HCT116 (cell line): ENCODE measurements around the gene CHRNG. TPM values are rescaled to one million over a fixed set of nuclear protein-coding genes. Genes with fewer than 3 reads are reported as not detected.

Source experiments
- ATAC-seq: fragments of 200-7000 bp; cut with Tn5 transposase; 2 replicates; pipeline ENCODE4 v1.9.1; 2020; ENCODE audit warnings: mild to moderate bottlenecking, moderate library complexity
- BruUV-seq: library from RNA; stranded (reverse); fragments of 400-500 nt; replicated peaks from 2 replicates; lab custom pipeline; 2021; lab: Mats Ljungman, UMichigan
- CTCF ChIA-PET: fragments of 300-600 bp; sonication (Branson Sonifier 250); formaldehyde crosslinking; loops from one replicate; lab custom pipeline; 2021; ENCODE audit warnings: antibody characterized with exemption; lab: Charles Lee
- POLR2A ChIA-PET: fragments of 300-600, 350-600 bp; sonication (Branson Sonifier 250); formaldehyde crosslinking; loops from one replicate; lab custom pipeline; 2021; ENCODE audit warnings: antibody characterized with exemption; lab: Charles Lee
- RAD21 ChIA-PET, 2 experiments: fragments of 300-600 bp; sonication (Branson Sonifier 250); formaldehyde crosslinking; loops; one replicate each; lab custom pipeline; 2023; ENCODE audit warnings: low total read pairs in 2 of 2; ENCODE audit not compliant: uncharacterized antibody in 2 of 2, unreplicated experiment in 2 of 2, low non-redundant PET in 1 of 2; lab: Charles Lee
- DNase-seq: peaks from one replicate; pipeline ENCODE4 v3.0.0-alpha.2; 2010; ENCODE audit warnings: low read depth, low spot score
- H2AFZ ChIP-seq: fragments of 200-600 bp; shearing (Covaris generic), sonication (generic); 2 replicates; pipeline ENCODE4 v1.6.1; 2017; ENCODE audit warnings: low read depth, mixed run types, mixed read lengths, antibody characterized with exemption, low read length; ENCODE audit not compliant: poor library complexity, severe bottlenecking
- H3K27ac ChIP-seq: 2 replicates; pipeline ENCODE4 v1.5.1; 2012; ENCODE audit warnings: low read depth, low read length
- H3K27me3 ChIP-seq: fragments of 200-600 bp; sonication (generic); 2 replicates; pipeline ENCODE4 v1.6.1; 2016; ENCODE audit warnings: mixed run types, low read length, mixed read lengths; ENCODE audit not compliant: insufficient read depth
- H3K36me3 ChIP-seq, 2 experiments: fragments of 200-500 bp in 1 of 2; fragments of 200-600 bp in 1 of 2; sonication (Bioruptor generic) in 1 of 2; sonication (generic) in 1 of 2; 2 replicates each; pipeline versions ENCODE4 v1.5.1 to v1.6.1; 2014 to 2016; ENCODE audit warnings: low read length in 2 of 2, inconsistent platforms in 1 of 2, mixed read lengths in 1 of 2, mixed run types in 1 of 2; ENCODE audit not compliant: insufficient read depth in 2 of 2, control insufficient read depth in 1 of 2
- H3K4me1 ChIP-seq, 2 experiments: fragments of 200-600 bp in 1 of 2; sonication (generic) in 1 of 2; 2 replicates each; pipeline versions ENCODE4 v1.5.1 to v1.6.1; 2012 to 2017; ENCODE audit warnings: low read length in 2 of 2, inconsistent platforms in 1 of 2, mild to moderate bottlenecking in 1 of 2, mixed read lengths in 1 of 2, mixed run types in 1 of 2, moderate library complexity in 1 of 2; ENCODE audit not compliant: insufficient read depth in 2 of 2, control insufficient read depth in 1 of 2
- H3K4me2 ChIP-seq: fragments of 200-600 bp; sonication (generic); 2 replicates; pipeline ENCODE4 v1.6.1; 2017; ENCODE audit warnings: mixed run types, low read length, mixed read lengths
- H3K4me3 ChIP-seq, 2 experiments: fragments of 200-600 bp in 1 of 2; sonication (generic) in 1 of 2; replicated peaks in 1 of 2; 2 replicates each; pipeline ENCODE4 v1.5.1; 2011 to 2016; ENCODE audit warnings: low read length in 2 of 2, control low read depth in 1 of 2, low read depth in 1 of 2, mild to moderate bottlenecking in 1 of 2, mixed read lengths in 1 of 2, mixed run types in 1 of 2
- H3K79me2 ChIP-seq: fragments of 200-600 bp; sonication (generic); 2 replicates; pipeline ENCODE4 v1.6.1; 2017; ENCODE audit warnings: mild to moderate bottlenecking, mixed run types, low read length, moderate library complexity, mixed read lengths; ENCODE audit not compliant: insufficient read depth
- H3K9ac ChIP-seq: fragments of 200-600 bp; sonication (generic); 2 replicates; pipeline ENCODE4 v1.6.1; 2016; ENCODE audit warnings: low read length, mixed read lengths
- H3K9me2 ChIP-seq: fragments of 200-600 bp; sonication (generic), shearing (Covaris generic); 2 replicates; pipeline ENCODE4 v1.6.1; 2017; ENCODE audit warnings: mixed run types, mild to moderate bottlenecking, moderate library complexity; ENCODE audit not compliant: insufficient read depth
- H3K9me3 ChIP-seq, 2 experiments: fragments of 200-500 bp in 1 of 2; fragments of 200-600 bp in 1 of 2; sonication (Bioruptor generic) in 1 of 2; sonication (generic) in 1 of 2; 2 replicates each; pipeline ENCODE4 v1.6.1; 2014 to 2017; ENCODE audit warnings: low read length in 2 of 2, mixed read lengths in 2 of 2, inconsistent platforms in 1 of 2, low read depth in 1 of 2, mild to moderate bottlenecking in 1 of 2, mixed run types in 1 of 2, moderate library complexity in 1 of 2; ENCODE audit not compliant: control insufficient read depth in 1 of 2, insufficient read depth in 1 of 2
- H4K20me1 ChIP-seq: fragments of 200-600 bp; sonication (generic), shearing (Covaris generic); 2 replicates; pipeline ENCODE4 v1.6.1; 2017; ENCODE audit warnings: mixed run types, mild to moderate bottlenecking, moderate library complexity; ENCODE audit not compliant: insufficient read depth
- CEBPB ChIP-seq: IDR thresholded peaks from 2 replicates; pipeline ENCODE4 v1.6.1; 2012; ENCODE audit warnings: low read depth
- EGR1 ChIP-seq: IDR thresholded peaks from 2 replicates; pipeline ENCODE4 v1.6.1; 2012; ENCODE audit warnings: low read depth
- ELF1 ChIP-seq: IDR thresholded peaks from 2 replicates; pipeline ENCODE4 v1.6.1; 2012; ENCODE audit warnings: low read depth, borderline replicate concordance
- POLR2A ChIP-seq: IDR thresholded peaks from 2 replicates; pipeline ENCODE4 v1.7.0; 2011; ENCODE audit warnings: borderline replicate concordance; ENCODE audit not compliant: insufficient read depth, insufficient read length; ENCODE audit errors: extremely low read depth
- POLR2AphosphoS5 ChIP-seq: IDR thresholded peaks from 2 replicates; pipeline ENCODE4 v1.6.1; 2011; ENCODE audit warnings: mild to moderate bottlenecking, low read depth, low read length, moderate library complexity
- RAD21 ChIP-seq: IDR thresholded peaks from 2 replicates; pipeline ENCODE4 v1.6.1; 2012; ENCODE audit warnings: low read depth, mild to moderate bottlenecking
- SIN3A ChIP-seq: IDR thresholded peaks from 2 replicates; pipeline ENCODE4 v1.6.1; 2012; ENCODE audit warnings: low read depth
- SRF ChIP-seq: IDR thresholded peaks from 2 replicates; pipeline ENCODE4 v1.6.1; 2012; ENCODE audit warnings: low read depth
- TCF7L2 ChIP-seq: IDR thresholded peaks from 2 replicates; pipeline ENCODE4 v1.7.0; 2011; ENCODE audit warnings: borderline replicate concordance, inconsistent platforms; ENCODE audit not compliant: insufficient read depth, insufficient read length; ENCODE audit errors: extremely low read depth
- YY1 ChIP-seq: IDR thresholded peaks from 2 replicates; pipeline ENCODE4 v1.6.1; 2011; ENCODE audit warnings: low read length, low read depth, moderate library complexity, mild to moderate bottlenecking; ENCODE audit not compliant: insufficient replicate concordance; ENCODE audit errors: extremely low read depth
- ZFX ChIP-seq: fragments of 450-650 bp; IDR thresholded peaks from 2 replicates; pipeline ENCODE4 v1.6.1; 2017
- ZNF274 ChIP-seq: fragments of 200-500 bp; sonication (Bioruptor generic); IDR thresholded peaks from 2 replicates; pipeline ENCODE4 v1.6.1; 2014; ENCODE audit warnings: mild to moderate bottlenecking, low read depth, low read length, inconsistent platforms
- intact Hi-C: fragments of 100-400 bp; cut with micrococcal nuclease; formaldehyde crosslinking; loops from 2 replicates; pipeline ENCODE4 v1.10.0; 2022
- total RNA-seq: library from RNA; stranded (reverse); gene quantifications from one replicate; pipeline ENCODE4 v1.2.1, GENCODE V29; 2021; ENCODE audit not compliant: unreplicated experiment
- TF ChIP-seq, protein P1 (sequence below): IDR thresholded peaks from 2 replicates; pipeline ENCODE4 v1.6.1; 2011; ENCODE audit warnings: mild to moderate bottlenecking, low read length, moderate library complexity; ENCODE audit not compliant: insufficient replicate concordance; ENCODE audit errors: extremely low read depth
- TF ChIP-seq, protein P2 (sequence below): IDR thresholded peaks from 2 replicates; pipeline ENCODE4 v1.6.1; 2012; ENCODE audit warnings: low read depth
- TF ChIP-seq, protein P3 (sequence below): IDR thresholded peaks from 2 replicates; pipeline ENCODE4 v1.6.1; 2012
- TF ChIP-seq, protein P4 (sequence below): IDR thresholded peaks from 2 replicates; pipeline ENCODE4 v1.6.1; 2012

The CHRNG gene
- total RNA-seq, 1 experiment from 2014 or later, result not detected

DNA sequence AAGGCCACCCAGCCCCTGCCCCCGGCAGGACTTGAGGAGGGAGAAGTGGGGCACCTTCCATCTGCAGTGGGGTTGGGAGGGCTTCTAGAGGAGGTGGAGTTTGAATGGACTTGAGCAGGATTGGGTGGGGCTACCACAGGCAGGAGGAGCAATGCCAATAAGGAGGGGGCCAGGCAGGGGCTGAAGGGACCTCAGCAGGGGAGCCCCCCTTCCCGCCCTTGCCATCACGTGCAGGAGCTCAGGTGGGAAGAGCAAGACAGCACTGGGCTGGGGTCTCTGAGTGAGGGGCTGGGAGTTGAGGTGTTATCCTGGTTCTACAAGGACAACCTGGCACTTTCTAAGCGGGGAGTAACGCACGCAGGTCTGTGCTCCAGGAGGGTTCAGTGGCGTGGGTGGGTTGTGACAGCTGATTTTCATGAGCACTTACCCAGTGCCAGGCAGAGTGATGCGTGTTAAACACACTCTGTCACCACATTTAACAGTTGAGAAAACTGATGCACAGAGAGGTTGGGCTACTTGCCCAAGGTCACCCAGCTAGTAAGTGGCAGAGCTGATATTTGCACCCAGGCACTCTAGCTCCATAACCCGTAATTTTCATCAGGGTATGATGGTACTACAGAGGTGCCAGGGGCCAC is 8.7 kb upstream of the CHRNG start:
- H3K9ac ChIP-seq, result no peak overlapping the region
- no peaks in the 10 kb centered on the region for H3K4me1 ChIP-seq
- no TSS peak for BruUV-seq
- POLR2A ChIA-PET, result no interaction called here
- H3K9me2 ChIP-seq, result no peaks in the 10 kb centered on the region
- DNase-seq, result no peak
- CTCF ChIA-PET, result no interaction called here
- H3K27ac ChIP-seq, result no peak overlapping the region
- RAD21 ChIA-PET, result no interaction called here
- H2AFZ ChIP-seq, result no peak overlapping the region
- no peaks in the 10 kb centered on the region for H3K9me3 ChIP-seq
- no peak for ATAC-seq
- H3K79me2 ChIP-seq, result no peaks in the 10 kb centered on the region
- no peaks in the 10 kb centered on the region for H3K36me3 ChIP-seq
- TF ChIP-seq ELF1, result no peak
- TF ChIP-seq ZNF274, result no peak
- TF ChIP-seq EGR1, result no peak
- TF ChIP-seq, protein P1, sequence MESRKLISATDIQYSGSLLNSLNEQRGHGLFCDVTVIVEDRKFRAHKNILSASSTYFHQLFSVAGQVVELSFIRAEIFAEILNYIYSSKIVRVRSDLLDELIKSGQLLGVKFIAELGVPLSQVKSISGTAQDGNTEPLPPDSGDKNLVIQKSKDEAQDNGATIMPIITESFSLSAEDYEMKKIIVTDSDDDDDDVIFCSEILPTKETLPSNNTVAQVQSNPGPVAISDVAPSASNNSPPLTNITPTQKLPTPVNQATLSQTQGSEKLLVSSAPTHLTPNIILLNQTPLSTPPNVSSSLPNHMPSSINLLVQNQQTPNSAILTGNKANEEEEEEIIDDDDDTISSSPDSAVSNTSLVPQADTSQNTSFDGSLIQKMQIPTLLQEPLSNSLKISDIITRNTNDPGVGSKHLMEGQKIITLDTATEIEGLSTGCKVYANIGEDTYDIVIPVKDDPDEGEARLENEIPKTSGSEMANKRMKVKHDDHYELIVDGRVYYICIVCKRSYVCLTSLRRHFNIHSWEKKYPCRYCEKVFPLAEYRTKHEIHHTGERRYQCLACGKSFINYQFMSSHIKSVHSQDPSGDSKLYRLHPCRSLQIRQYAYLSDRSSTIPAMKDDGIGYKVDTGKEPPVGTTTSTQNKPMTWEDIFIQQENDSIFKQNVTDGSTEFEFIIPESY, result no peak
- no peak for TF ChIP-seq TCF7L2
- TF ChIP-seq, protein P2, sequence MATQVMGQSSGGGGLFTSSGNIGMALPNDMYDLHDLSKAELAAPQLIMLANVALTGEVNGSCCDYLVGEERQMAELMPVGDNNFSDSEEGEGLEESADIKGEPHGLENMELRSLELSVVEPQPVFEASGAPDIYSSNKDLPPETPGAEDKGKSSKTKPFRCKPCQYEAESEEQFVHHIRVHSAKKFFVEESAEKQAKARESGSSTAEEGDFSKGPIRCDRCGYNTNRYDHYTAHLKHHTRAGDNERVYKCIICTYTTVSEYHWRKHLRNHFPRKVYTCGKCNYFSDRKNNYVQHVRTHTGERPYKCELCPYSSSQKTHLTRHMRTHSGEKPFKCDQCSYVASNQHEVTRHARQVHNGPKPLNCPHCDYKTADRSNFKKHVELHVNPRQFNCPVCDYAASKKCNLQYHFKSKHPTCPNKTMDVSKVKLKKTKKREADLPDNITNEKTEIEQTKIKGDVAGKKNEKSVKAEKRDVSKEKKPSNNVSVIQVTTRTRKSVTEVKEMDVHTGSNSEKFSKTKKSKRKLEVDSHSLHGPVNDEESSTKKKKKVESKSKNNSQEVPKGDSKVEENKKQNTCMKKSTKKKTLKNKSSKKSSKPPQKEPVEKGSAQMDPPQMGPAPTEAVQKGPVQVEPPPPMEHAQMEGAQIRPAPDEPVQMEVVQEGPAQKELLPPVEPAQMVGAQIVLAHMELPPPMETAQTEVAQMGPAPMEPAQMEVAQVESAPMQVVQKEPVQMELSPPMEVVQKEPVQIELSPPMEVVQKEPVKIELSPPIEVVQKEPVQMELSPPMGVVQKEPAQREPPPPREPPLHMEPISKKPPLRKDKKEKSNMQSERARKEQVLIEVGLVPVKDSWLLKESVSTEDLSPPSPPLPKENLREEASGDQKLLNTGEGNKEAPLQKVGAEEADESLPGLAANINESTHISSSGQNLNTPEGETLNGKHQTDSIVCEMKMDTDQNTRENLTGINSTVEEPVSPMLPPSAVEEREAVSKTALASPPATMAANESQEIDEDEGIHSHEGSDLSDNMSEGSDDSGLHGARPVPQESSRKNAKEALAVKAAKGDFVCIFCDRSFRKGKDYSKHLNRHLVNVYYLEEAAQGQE, result no peak
- TF ChIP-seq RAD21, result no peak
- TF ChIP-seq ZFX, result no peak
- no peak for TF ChIP-seq SRF
- no peak for TF ChIP-seq POLR2AphosphoS5
- no peak for TF ChIP-seq SIN3A
- no peak for TF ChIP-seq CEBPB
- no peak for TF ChIP-seq POLR2A
- TF ChIP-seq, protein P3, sequence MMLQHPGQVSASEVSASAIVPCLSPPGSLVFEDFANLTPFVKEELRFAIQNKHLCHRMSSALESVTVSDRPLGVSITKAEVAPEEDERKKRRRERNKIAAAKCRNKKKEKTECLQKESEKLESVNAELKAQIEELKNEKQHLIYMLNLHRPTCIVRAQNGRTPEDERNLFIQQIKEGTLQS, result no peak
- no peak for TF ChIP-seq YY1
- TF ChIP-seq, protein P4, sequence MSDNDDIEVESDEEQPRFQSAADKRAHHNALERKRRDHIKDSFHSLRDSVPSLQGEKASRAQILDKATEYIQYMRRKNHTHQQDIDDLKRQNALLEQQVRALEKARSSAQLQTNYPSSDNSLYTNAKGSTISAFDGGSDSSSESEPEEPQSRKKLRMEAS, result no peak
- intact Hi-C loops, result no loop called here
- H3K4me2 ChIP-seq, result no peak overlapping the region
- no peaks in the 10 kb centered on the region for H3K27me3 ChIP-seq
- H3K4me3 ChIP-seq, result no peak overlapping the region
- no peaks in the 10 kb centered on the region for H4K20me1 ChIP-seq
